Posterior cingulate gyrus (tissue), 11 donors: ENCODE data around the gene NRP2.

Experiments used
- DNase-seq, 10 donors: peaks; one replicate each; pipeline versions ENCODE4 v3.0.0 to v3.0.0-alpha.2; 2020 to 2021; ENCODE audit warnings: mixed read lengths in 3 of 10
- intact Hi-C: fragments of 100-400 bp; cut with DNase I; formaldehyde crosslinking; loops from one replicate; pipeline ENCODE4 v1.15.1; 2023

Gene NRP2

GRCh38 chr2:205827809-205828365, 145.6 kb downstream of the NRP2 start:
- no peak for DNase-seq
- intact Hi-C loops, result no loop called here

- no peak for DNase-seq
- intact Hi-C loops, result no loop called here
These were observed 151.6 kb downstream of the NRP2 start for GRCh38 chr2:205833864-205834263.

GRCh38 chr2:205834796-205835195, 152.5 kb downstream of the NRP2 start:
- no peak for DNase-seq
- intact Hi-C loops, result no loop called here

GRCh38 chr2:205835251-205835791, 153.0 kb downstream of the NRP2 start:
- intact Hi-C loops, result no loop called here
- DNase-seq, result no peak

GRCh38 chr2:205835923-205836322, 153.6 kb downstream of the NRP2 start:
- intact Hi-C loops, result no loop called here

GRCh38 chr2:205836477-205837221, 154.3 kb downstream of the NRP2 start:
- intact Hi-C loops, result no loop called here
- no peak for DNase-seq

More at GRCh38 chr2:205835923-205836322, 153.6 kb downstream of the NRP2 start:
- DNase-seq, result no peak

GRCh38 chr2:205837663-205838062, 155.4 kb downstream of the NRP2 start:
- intact Hi-C loops, result no loop called here

GRCh38 chr2:205845446-205845845, 163.1 kb downstream of the NRP2 start:
- intact Hi-C loops, result no loop called here

More at GRCh38 chr2:205837663-205838062, 155.4 kb downstream of the NRP2 start:
- no peak for DNase-seq

More at GRCh38 chr2:205845446-205845845, 163.1 kb downstream of the NRP2 start:
- no peak for DNase-seq
